SK-N-SH (cell line): ENCODE results near the gene NUP88. TPM values are rescaled to one million over a fixed set of nuclear protein-coding genes. Genes with fewer than 3 reads are reported as not detected.
"Not testable (repeated sequence)": the region's sequence is repeated elsewhere in the genome, so short reads cannot be mapped to it uniquely, and the experiment has no call there.

Experiments
- CTCF ChIA-PET: fragments of 300-600, 350-600 bp; formaldehyde crosslinking; extraction: SDS; loops from one replicate; lab custom pipeline; 2021; lab: Yijun Ruan, JAX
- POLR2A ChIA-PET: fragments of 350-600 bp; sonication (Branson Sonifier 250); formaldehyde crosslinking; extraction: SDS; loops from one replicate; lab custom pipeline; 2020; ENCODE audit warnings: antibody characterized with exemption, inconsistent platforms; lab: Yijun Ruan, JAX
- DNase-seq: peaks from one replicate; pipeline ENCODE4 v3.0.0; 2012
- H2AFZ ChIP-seq: fragments of 200-600 bp; sonication (generic); 2 replicates; pipeline ENCODE4 v1.8.1; 2016; ENCODE audit warnings: antibody characterized with exemption, mild to moderate bottlenecking, low read depth
- H3F3A ChIP-seq: fragments of 200-600 bp; sonication (generic); replicated peaks from 2 replicates; pipeline ENCODE3; 2016; ENCODE audit warnings: antibody characterized with exemption, mild to moderate bottlenecking; ENCODE audit not compliant: insufficient read depth
- H3K27ac ChIP-seq, 2 experiments: fragments of 200-500 bp in 1 of 2; fragments of 200-600 bp in 1 of 2; sonication (Bioruptor generic) in 1 of 2; sonication (generic), shearing (Covaris generic) in 1 of 2; 2 replicates each; pipeline versions ENCODE4 v1.5.1 to v1.6.1; 2014 to 2016; ENCODE audit warnings: low read depth in 2 of 2, inconsistent platforms in 1 of 2, low read length in 1 of 2, mild to moderate bottlenecking in 1 of 2, mixed read lengths in 1 of 2
- H3K27me3 ChIP-seq: fragments of 200-600 bp; sonication (generic), shearing (Covaris generic); 2 replicates; pipeline ENCODE4 v1.6.1; 2016; ENCODE audit warnings: mixed run types; ENCODE audit not compliant: insufficient read depth
- H3K36me3 ChIP-seq, 2 experiments: fragments of 200-500 bp in 1 of 2; fragments of 200-600 bp in 1 of 2; sonication (Bioruptor generic) in 1 of 2; sonication (generic) in 1 of 2; replicated peaks in 1 of 2; 2 replicates each; pipeline versions ENCODE3 to v1.5.1; 2014 to 2016; ENCODE audit warnings: low read length in 1 of 2, mild to moderate bottlenecking in 1 of 2; ENCODE audit not compliant: insufficient read depth in 2 of 2, control insufficient read depth in 1 of 2
- H3K4me1 ChIP-seq, 2 experiments: fragments of 200-500 bp in 1 of 2; fragments of 200-600 bp in 1 of 2; sonication (Bioruptor generic) in 1 of 2; sonication (generic), shearing (Covaris generic) in 1 of 2; 2 replicates each; pipeline versions ENCODE4 v1.5.1 to v1.6.1; 2014 to 2016; ENCODE audit warnings: low read depth in 1 of 2, low read length in 1 of 2, mixed run types in 1 of 2; ENCODE audit not compliant: insufficient read depth in 2 of 2, control insufficient read depth in 1 of 2
- H3K4me2 ChIP-seq: fragments of 200-600 bp; sonication (generic), shearing (Covaris generic); 2 replicates; pipeline ENCODE4 v1.6.1; 2017; ENCODE audit warnings: mixed run types
- H3K4me3 ChIP-seq, 2 experiments: fragments of 200-500 bp in 1 of 2; fragments of 200-600 bp in 1 of 2; sonication (Bioruptor generic) in 1 of 2; sonication (generic), shearing (Covaris generic) in 1 of 2; 2 replicates each; pipeline versions ENCODE4 v1.5.1 to v1.8.1; 2014 to 2016; ENCODE audit warnings: low read depth in 2 of 2, inconsistent platforms in 1 of 2, low read length in 1 of 2, mild to moderate bottlenecking in 1 of 2, mixed read lengths in 1 of 2, moderate library complexity in 1 of 2
- H3K79me2 ChIP-seq: fragments of 200-600 bp; sonication (generic); 2 replicates; pipeline ENCODE4 v1.8.1; 2017; ENCODE audit warnings: mild to moderate bottlenecking; ENCODE audit not compliant: insufficient read depth
- H3K9ac ChIP-seq: fragments of 200-600 bp; sonication (generic); 2 replicates; pipeline ENCODE4 v1.6.1; 2017; ENCODE audit warnings: mixed run types
- H3K9me2 ChIP-seq: fragments of 200-600 bp; sonication (generic); 2 replicates; pipeline ENCODE4 v1.6.1; 2017; ENCODE audit warnings: mixed run types
- H3K9me3 ChIP-seq: fragments of 200-600 bp; sonication (generic); 2 replicates; pipeline ENCODE4 v1.6.1; 2017; ENCODE audit warnings: mixed run types, mild to moderate bottlenecking, moderate library complexity
- H4K20me1 ChIP-seq: fragments of 200-600 bp; sonication (generic); 2 replicates; pipeline ENCODE4 v1.6.1; 2017; ENCODE audit warnings: mild to moderate bottlenecking, mixed run types; ENCODE audit not compliant: insufficient read depth
- CHD2 ChIP-seq: fragments of 150-350 bp; IDR thresholded peaks from 2 replicates; pipeline ENCODE4 v1.6.1; 2018; ENCODE audit warnings: low read length; ENCODE audit not compliant: partially characterized antibody
- EZH2phosphoT487 ChIP-seq: fragments of 200-600 bp; sonication (generic); IDR thresholded peaks from 2 replicates; pipeline ENCODE4 v1.6.1; 2017; ENCODE audit warnings: low read depth, mixed run types, mild to moderate bottlenecking, antibody characterized with exemption, moderate library complexity, borderline replicate concordance
- FOXJ3 ChIP-seq: sonication (generic); formaldehyde crosslinking; IDR thresholded peaks from 2 replicates; pipeline ENCODE4 v1.5.1; 2020; ENCODE audit warnings: mild to moderate bottlenecking, missing genetic modification reagents
- GABPA ChIP-seq: IDR thresholded peaks from 2 replicates; pipeline ENCODE4 v1.4.0; 2012; ENCODE audit warnings: low read depth, mild to moderate bottlenecking
- GATA2 ChIP-seq: sonication (generic); formaldehyde crosslinking; IDR thresholded peaks from 2 replicates; pipeline ENCODE4 v1.5.0; 2020; ENCODE audit warnings: mild to moderate bottlenecking, missing genetic modification reagents
- JUND ChIP-seq: IDR thresholded peaks from 2 replicates; pipeline ENCODE4 v1.4.0; 2012
- MEF2A ChIP-seq: IDR thresholded peaks from 2 replicates; pipeline ENCODE4 v1.4.0; 2012; ENCODE audit warnings: low read depth, borderline replicate concordance
- MXI1 ChIP-seq: IDR thresholded peaks from 2 replicates; pipeline ENCODE4 v1.6.1; 2012; ENCODE audit warnings: mild to moderate bottlenecking, low read depth, low read length, improper control_type of control experiment
- RFX5 ChIP-seq: IDR thresholded peaks from 2 replicates; pipeline ENCODE4 v1.6.1; 2012; ENCODE audit warnings: mild to moderate bottlenecking, improper control_type of control experiment, low read length
- TEAD4 ChIP-seq: IDR thresholded peaks from 2 replicates; pipeline ENCODE4 v1.4.0; 2012; ENCODE audit warnings: mild to moderate bottlenecking, borderline replicate concordance; ENCODE audit not compliant: insufficient read depth
- YY1 ChIP-seq: IDR thresholded peaks from 2 replicates; pipeline ENCODE4 v1.4.0; 2012; ENCODE audit warnings: low read depth, mild to moderate bottlenecking
- WGBS: methylation state at CpG from one replicate; pipeline ENCODE4 v1.1.6; 2017; ENCODE audit warnings: low lambda C conversion rate; 5-methylcytosine and 5-hydroxymethylcytosine counted together
- polyA plus RNA-seq, 3 experiments: library from polyadenylated mRNA; depleted of rRNA; stranded (reverse); fragments of >200 nt; gene quantifications; 2 replicates each; pipeline ENCODE4 v1.2.3, GENCODE V29; 2012
- TF ChIP-seq, protein P1 (sequence below): fragments of 200-600 bp; sonication (generic); IDR thresholded peaks from 2 replicates; pipeline ENCODE4 v1.6.1; 2017; ENCODE audit warnings: antibody characterized with exemption, mild to moderate bottlenecking, moderate library complexity

The NUP88 gene
- polyA plus RNA-seq, 1 of the 3 experiments (the other 2 are of a cell fraction), result 54.1 TPM

GRCh38 chr17:5438716-5439445 is 19.4 kb upstream of the NUP88 start, which contains the start of gene C1QBP (continued):
- TF ChIP-seq, protein P1, sequence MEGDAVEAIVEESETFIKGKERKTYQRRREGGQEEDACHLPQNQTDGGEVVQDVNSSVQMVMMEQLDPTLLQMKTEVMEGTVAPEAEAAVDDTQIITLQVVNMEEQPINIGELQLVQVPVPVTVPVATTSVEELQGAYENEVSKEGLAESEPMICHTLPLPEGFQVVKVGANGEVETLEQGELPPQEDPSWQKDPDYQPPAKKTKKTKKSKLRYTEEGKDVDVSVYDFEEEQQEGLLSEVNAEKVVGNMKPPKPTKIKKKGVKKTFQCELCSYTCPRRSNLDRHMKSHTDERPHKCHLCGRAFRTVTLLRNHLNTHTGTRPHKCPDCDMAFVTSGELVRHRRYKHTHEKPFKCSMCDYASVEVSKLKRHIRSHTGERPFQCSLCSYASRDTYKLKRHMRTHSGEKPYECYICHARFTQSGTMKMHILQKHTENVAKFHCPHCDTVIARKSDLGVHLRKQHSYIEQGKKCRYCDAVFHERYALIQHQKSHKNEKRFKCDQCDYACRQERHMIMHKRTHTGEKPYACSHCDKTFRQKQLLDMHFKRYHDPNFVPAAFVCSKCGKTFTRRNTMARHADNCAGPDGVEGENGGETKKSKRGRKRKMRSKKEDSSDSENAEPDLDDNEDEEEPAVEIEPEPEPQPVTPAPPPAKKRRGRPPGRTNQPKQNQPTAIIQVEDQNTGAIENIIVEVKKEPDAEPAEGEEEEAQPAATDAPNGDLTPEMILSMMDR, result peak; percentile 97
- TF ChIP-seq GATA2 (CRISPR knock-in tag) (no peak), EZH2phosphoT487 (no peak), MEF2A (no peak), TEAD4 (no peak), YY1 (no peak), RFX5 (no peak), CHD2 (no peak), GABPA (peak; percentile 88), MXI1 (peak; percentile 98), FOXJ3 (CRISPR knock-in tag) (no peak)

- TF ChIP-seq, protein P1, result no peak
- TF ChIP-seq JUND, result 0 out of 2 replicates have a peak, but pooled peaks have one; percentile 9
- H3F3A ChIP-seq, result peaks cover 24% of the 10 kb centered on the region
- H3K79me2 ChIP-seq, result peaks cover 44% of the 10 kb centered on the region
- H3K27ac ChIP-seq, result peak overlapping the region; percentile 54 to 86
- peak; percentile 23 for DNase-seq
- peak overlapping the region; percentile 85 to 94 for H3K4me3 ChIP-seq
- no peaks in the 10 kb centered on the region for H3K27me3 ChIP-seq
- ChIA-PET POLR2A (no interaction called here), CTCF (interaction anchor here (1.7 to 5.5 kb wide), 9 partner anchors 11 to 184 kb away, joined by 4 to 84 read pairs (median 13); partner anchors contain the start of genes DHX33 and NUP88)
- H3K4me2 ChIP-seq, result peak overlapping the region; percentile 90
- 23% methylated on average over 5 of the region's 5 CpGs for WGBS
- H2AFZ ChIP-seq, result no peak overlapping the region
- H4K20me1 ChIP-seq, result no peaks in the 10 kb centered on the region
- no peaks in the 10 kb centered on the region for H3K9me3 ChIP-seq
- peaks cover 0 to 21% of the 10 kb centered on the region in 2 experiments; a peak in 3 of 4 replicates for H3K4me1 ChIP-seq
- H3K9ac ChIP-seq, result peak overlapping the region; percentile 79
- no peaks in the 10 kb centered on the region for H3K9me2 ChIP-seq
- peaks cover 40 to 49% of the 10 kb centered on the region in 2 experiments for H3K36me3 ChIP-seq
Observed at GRCh38 chr17:5437721-5438317, 18.4 kb upstream of the NUP88 start.

- H3K27me3 ChIP-seq, H3K9me2 ChIP-seq, H2AFZ ChIP-seq, H3K27ac ChIP-seq, H3K4me3 ChIP-seq, H4K20me1 ChIP-seq, H3K9ac ChIP-seq, POLR2A ChIA-PET, DNase-seq, H3K9me3 ChIP-seq: not testable (repeated sequence)
- peaks cover 30% of the 10 kb centered on the region for H3F3A ChIP-seq
- CTCF ChIA-PET, result interaction anchor here (1.6 kb wide), 1 partner anchor 33 kb away, joined by 4 read pairs; the partner anchor contains the start of gene DHX33
- H3K4me2 ChIP-seq, result 0 out of 2 replicates have a peak overlapping the region, but pooled peaks have one; percentile 90
- WGBS, result 93% methylated on average over 12 of the region's 12 CpGs
- H3K36me3 ChIP-seq, result peaks cover 53 to 54% of the 10 kb centered on the region in 2 experiments
- peaks cover 0 to 21% of the 10 kb centered on the region in 2 experiments; a peak in 3 of 4 replicates for H3K4me1 ChIP-seq
- H3K79me2 ChIP-seq, result peaks cover 44% of the 10 kb centered on the region
Observed at GRCh38 chr17:5435781-5436315, 16.4 kb upstream of the NUP88 start.
